ENCODE measurements around the gene WDR82. TPM values are rescaled to one million over a fixed set of nuclear protein-coding genes. Genes with fewer than 3 reads are reported as not detected.

The WDR82 gene
- polyA plus RNA-seq = 71.9 TPM
- long read RNA-seq, donor 1, full-length matches to known transcripts = 3 of 3 reads
- long read RNA-seq, donor 1, partial matches to known transcripts = 0 of 3 reads
- long read RNA-seq, donor 1, other reads (novel, unspliced or antisense) = 0 of 3 reads
- long read RNA-seq, donor 2, full-length matches to known transcripts = 12 of 12 reads
- long read RNA-seq, donor 2, partial matches to known transcripts = 0 of 12 reads
- long read RNA-seq, donor 2, other reads (novel, unspliced or antisense) = 0 of 12 reads
- long read RNA-seq, donor 3 = 0 reads
- long read RNA-seq, donor 4, full-length matches to known transcripts = 4 of 4 reads
- long read RNA-seq, donor 4, partial matches to known transcripts = 0 of 4 reads
- long read RNA-seq, donor 4, other reads (novel, unspliced or antisense) = 0 of 4 reads
- long read RNA-seq, donor 5, full-length matches to known transcripts = 11 of 11 reads
- long read RNA-seq, donor 5, partial matches to known transcripts = 0 of 11 reads
- long read RNA-seq, donor 5, other reads (novel, unspliced or antisense) = 0 of 11 reads
- long read RNA-seq, donor 6, full-length matches to known transcripts = 18 of 18 reads
- long read RNA-seq, donor 6, partial matches to known transcripts = 0 of 18 reads
- long read RNA-seq, donor 6, other reads (novel, unspliced or antisense) = 0 of 18 reads
- long read RNA-seq, donor 7, full-length matches to known transcripts = 10 of 10 reads
- long read RNA-seq, donor 7, partial matches to known transcripts = 0 of 10 reads
- long read RNA-seq, donor 7, other reads (novel, unspliced or antisense) = 0 of 10 reads
- long read RNA-seq, donor 8, full-length matches to known transcripts = 13 of 13 reads
- long read RNA-seq, donor 8, partial matches to known transcripts = 0 of 13 reads
- long read RNA-seq, donor 8, other reads (novel, unspliced or antisense) = 0 of 13 reads
- long read RNA-seq, donor 9, full-length matches to known transcripts = 10 of 17 reads
- long read RNA-seq, donor 9, partial matches to known transcripts = 7 of 17 reads
- long read RNA-seq, donor 9, other reads (novel, unspliced or antisense) = 0 of 17 reads
- long read RNA-seq, donor 10, full-length matches to known transcripts = 16 of 16 reads
- long read RNA-seq, donor 10, partial matches to known transcripts = 0 of 16 reads
- long read RNA-seq, donor 10, other reads (novel, unspliced or antisense) = 0 of 16 reads
- long read RNA-seq, donor 11, full-length matches to known transcripts = 15 of 15 reads
- long read RNA-seq, donor 11, partial matches to known transcripts = 0 of 15 reads
- long read RNA-seq, donor 11, other reads (novel, unspliced or antisense) = 0 of 15 reads

GRCh38 chr3:52278510-52279069, at the start of gene WDR82:
TSS of gene WDR82 (minus strand) at chr3:52278649. CDS start at chr3:52278361, 288 bp downstream.
- peaks cover 5% of the 10 kb centered on the region for H3K36me3 ChIP-seq (ENCODE audit: control insufficient read depth, insufficient read depth, low read length)
- WGBS (ENCODE audit: insufficient coverage, low lambda C conversion rate) = no CpG with 5 or more reads among the region's 58 CpGs
- no peaks in the 10 kb centered on the region for H3K27me3 ChIP-seq (ENCODE audit: control insufficient read depth, insufficient read depth, low read length)
- no peaks in the 10 kb centered on the region for H3K9me3 ChIP-seq (ENCODE audit: control insufficient read depth, low read depth, low read length)
- peaks cover 36% of the 10 kb centered on the region for H3K4me1 ChIP-seq (ENCODE audit: control insufficient read depth, insufficient read depth, low read length)
- H3K4me3 ChIP-seq (ENCODE audit: low read length) = peak within 1 kb of the TSS; percentile 93
- DNase-seq = peak; percentile 95
- H3K27ac ChIP-seq (ENCODE audit: low read length) = peak within 1 kb of the TSS; percentile 96

GRCh38 chr3:52327486-52328290, 49.2 kb upstream of the WDR82 start:
- Histone ChIP-seq H3K4me1 (ENCODE audit: control insufficient read depth, insufficient read depth, low read length) (no peaks in the 10 kb centered on the region), H3K4me3 (ENCODE audit: low read length) (no peak overlapping the region), H3K27ac (ENCODE audit: low read length) (no peak overlapping the region), H3K9me3 (ENCODE audit: control insufficient read depth, low read depth, low read length) (no peaks in the 10 kb centered on the region), H3K27me3 (ENCODE audit: control insufficient read depth, insufficient read depth, low read length) (no peaks in the 10 kb centered on the region), H3K36me3 (ENCODE audit: control insufficient read depth, insufficient read depth, low read length) (peaks cover 28% of the 10 kb centered on the region)
- DNase-seq = no peak
- no CpG with 5 or more reads among the region's 5 CpGs for WGBS (ENCODE audit: insufficient coverage, low lambda C conversion rate)

GRCh38 chr3:52326976-52327375, 48.5 kb upstream of the WDR82 start:
- H3K9me3 ChIP-seq (ENCODE audit: control insufficient read depth, low read depth, low read length) = no peaks in the 10 kb centered on the region
- 60% methylated on average over 1 of the region's 6 CpGs for WGBS (ENCODE audit: insufficient coverage, low lambda C conversion rate)
- DNase-seq = no peak
- no peak overlapping the region for H3K27ac ChIP-seq (ENCODE audit: low read length)
- H3K36me3 ChIP-seq (ENCODE audit: control insufficient read depth, insufficient read depth, low read length) = peaks cover 21% of the 10 kb centered on the region
- H3K4me1 ChIP-seq (ENCODE audit: control insufficient read depth, insufficient read depth, low read length) = no peaks in the 10 kb centered on the region
- H3K27me3 ChIP-seq (ENCODE audit: control insufficient read depth, insufficient read depth, low read length) = no peaks in the 10 kb centered on the region
- H3K4me3 ChIP-seq (ENCODE audit: low read length) = no peak overlapping the region

- Histone ChIP-seq H3K36me3 (ENCODE audit: control insufficient read depth, insufficient read depth, low read length) (peaks cover 13% of the 10 kb centered on the region), H3K27ac (ENCODE audit: low read length) (no peak overlapping the region), H3K4me1 (ENCODE audit: control insufficient read depth, insufficient read depth, low read length) (no peaks in the 10 kb centered on the region), H3K9me3 (ENCODE audit: control insufficient read depth, low read depth, low read length) (no peaks in the 10 kb centered on the region), H3K27me3 (ENCODE audit: control insufficient read depth, insufficient read depth, low read length) (no peaks in the 10 kb centered on the region), H3K4me3 (ENCODE audit: low read length) (no peak overlapping the region)
- no peak for DNase-seq
Observed at GRCh38 chr3:52325686-52326085, 47.2 kb upstream of the WDR82 start.

- no peak overlapping the region for H3K27ac ChIP-seq (ENCODE audit: low read length)
- no peak overlapping the region for H3K4me3 ChIP-seq (ENCODE audit: low read length)
- no peaks in the 10 kb centered on the region for H3K4me1 ChIP-seq (ENCODE audit: control insufficient read depth, insufficient read depth, low read length)
- DNase-seq = no peak
- H3K27me3 ChIP-seq (ENCODE audit: control insufficient read depth, insufficient read depth, low read length) = no peaks in the 10 kb centered on the region
- H3K9me3 ChIP-seq (ENCODE audit: control insufficient read depth, low read depth, low read length) = no peaks in the 10 kb centered on the region
- peaks cover 13% of the 10 kb centered on the region for H3K36me3 ChIP-seq (ENCODE audit: control insufficient read depth, insufficient read depth, low read length)
- WGBS (ENCODE audit: insufficient coverage, low lambda C conversion rate) = no CpG with 5 or more reads among the region's 9 CpGs
Observed at GRCh38 chr3:52324676-52325075, 46.2 kb upstream of the WDR82 start.

GRCh38 chr3:52323526-52324295, 45.3 kb upstream of the WDR82 start:
- H3K27ac ChIP-seq (ENCODE audit: low read length) = no peak overlapping the region

GRCh38 chr3:52322466-52322865, 44.0 kb upstream of the WDR82 start:
- no peaks in the 10 kb centered on the region for H3K9me3 ChIP-seq (ENCODE audit: control insufficient read depth, low read depth, low read length)
- H3K27me3 ChIP-seq (ENCODE audit: control insufficient read depth, insufficient read depth, low read length) = no peaks in the 10 kb centered on the region
- H3K27ac ChIP-seq (ENCODE audit: low read length) = no peak overlapping the region
- no peak for DNase-seq
- peaks cover 7% of the 10 kb centered on the region for H3K36me3 ChIP-seq (ENCODE audit: control insufficient read depth, insufficient read depth, low read length)
- no CpG with 5 or more reads among the region's 7 CpGs for WGBS (ENCODE audit: insufficient coverage, low lambda C conversion rate)
- no peak overlapping the region for H3K4me3 ChIP-seq (ENCODE audit: low read length)
- peaks cover 1% of the 10 kb centered on the region for H3K4me1 ChIP-seq (ENCODE audit: control insufficient read depth, insufficient read depth, low read length)

More at GRCh38 chr3:52323526-52324295, 45.3 kb upstream of the WDR82 start:
- Histone ChIP-seq H3K27me3 (ENCODE audit: control insufficient read depth, insufficient read depth, low read length) (no peaks in the 10 kb centered on the region), H3K36me3 (ENCODE audit: control insufficient read depth, insufficient read depth, low read length) (peaks cover 13% of the 10 kb centered on the region), H3K4me3 (ENCODE audit: low read length) (no peak overlapping the region), H3K9me3 (ENCODE audit: control insufficient read depth, low read depth, low read length) (no peaks in the 10 kb centered on the region), H3K4me1 (ENCODE audit: control insufficient read depth, insufficient read depth, low read length) (no peaks in the 10 kb centered on the region)
- no CpG with 5 or more reads among the region's 11 CpGs for WGBS (ENCODE audit: insufficient coverage, low lambda C conversion rate)
- no peak for DNase-seq

GRCh38 chr3:52321481-52321880, 43.0 kb upstream of the WDR82 start:
- no CpG with 5 or more reads among the region's 5 CpGs for WGBS (ENCODE audit: insufficient coverage, low lambda C conversion rate)
- Histone ChIP-seq H3K36me3 (ENCODE audit: control insufficient read depth, insufficient read depth, low read length) (peaks cover 2% of the 10 kb centered on the region), H3K4me1 (ENCODE audit: control insufficient read depth, insufficient read depth, low read length) (peaks cover 7% of the 10 kb centered on the region), H3K27me3 (ENCODE audit: control insufficient read depth, insufficient read depth, low read length) (no peaks in the 10 kb centered on the region), H3K9me3 (ENCODE audit: control insufficient read depth, low read depth, low read length) (no peaks in the 10 kb centered on the region), H3K4me3 (ENCODE audit: low read length) (no peak overlapping the region), H3K27ac (ENCODE audit: low read length) (no peak overlapping the region)
- DNase-seq = no peak

Measured in large intestine (tissue), 12 donors.